Prostate gland (tissue), 2 donors: ENCODE results near the gene HOXB7.

ENCODE experiments used
- POLR2A ChIP-seq: fragments of 450-650 bp; IDR thresholded peaks from one replicate; pipeline ENCODE4 v1.6.1; 2016; ENCODE audit warnings: antibody characterized with exemption, mild to moderate bottlenecking
- TF ChIP-seq, protein P1 (sequence below), 4 experiments: fragments of 200-600 bp in 2 of 4; fragments of 450-650 bp in 2 of 4; sonication (generic) in 2 of 4; IDR thresholded peaks; 1 replicate in 3 of 4; 2 replicates in 1 of 4; pipeline ENCODE4 v1.5.1; 2016 to 2019; ENCODE audit warnings: antibody characterized with exemption in 4 of 4, mild to moderate bottlenecking in 2 of 4, moderate library complexity in 2 of 4

GRCh38 chr17:48624544-48625494 is 14.0 kb upstream of the HOXB7 start:
- TF ChIP-seq POLR2A, result no peak
- TF ChIP-seq, protein P1, sequence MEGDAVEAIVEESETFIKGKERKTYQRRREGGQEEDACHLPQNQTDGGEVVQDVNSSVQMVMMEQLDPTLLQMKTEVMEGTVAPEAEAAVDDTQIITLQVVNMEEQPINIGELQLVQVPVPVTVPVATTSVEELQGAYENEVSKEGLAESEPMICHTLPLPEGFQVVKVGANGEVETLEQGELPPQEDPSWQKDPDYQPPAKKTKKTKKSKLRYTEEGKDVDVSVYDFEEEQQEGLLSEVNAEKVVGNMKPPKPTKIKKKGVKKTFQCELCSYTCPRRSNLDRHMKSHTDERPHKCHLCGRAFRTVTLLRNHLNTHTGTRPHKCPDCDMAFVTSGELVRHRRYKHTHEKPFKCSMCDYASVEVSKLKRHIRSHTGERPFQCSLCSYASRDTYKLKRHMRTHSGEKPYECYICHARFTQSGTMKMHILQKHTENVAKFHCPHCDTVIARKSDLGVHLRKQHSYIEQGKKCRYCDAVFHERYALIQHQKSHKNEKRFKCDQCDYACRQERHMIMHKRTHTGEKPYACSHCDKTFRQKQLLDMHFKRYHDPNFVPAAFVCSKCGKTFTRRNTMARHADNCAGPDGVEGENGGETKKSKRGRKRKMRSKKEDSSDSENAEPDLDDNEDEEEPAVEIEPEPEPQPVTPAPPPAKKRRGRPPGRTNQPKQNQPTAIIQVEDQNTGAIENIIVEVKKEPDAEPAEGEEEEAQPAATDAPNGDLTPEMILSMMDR (IDR thresholded peaks at IDR 0.05), result no peak
